ENCODE results near the gene EIF4A3. TPM values are rescaled to one million over a fixed set of nuclear protein-coding genes. Genes with fewer than 3 reads are reported as not detected.

Gene EIF4A3
- total RNA-seq, 4 donors from 2014 or later, result 31.0 to 61.0 (median 39.8) TPM

DNA sequence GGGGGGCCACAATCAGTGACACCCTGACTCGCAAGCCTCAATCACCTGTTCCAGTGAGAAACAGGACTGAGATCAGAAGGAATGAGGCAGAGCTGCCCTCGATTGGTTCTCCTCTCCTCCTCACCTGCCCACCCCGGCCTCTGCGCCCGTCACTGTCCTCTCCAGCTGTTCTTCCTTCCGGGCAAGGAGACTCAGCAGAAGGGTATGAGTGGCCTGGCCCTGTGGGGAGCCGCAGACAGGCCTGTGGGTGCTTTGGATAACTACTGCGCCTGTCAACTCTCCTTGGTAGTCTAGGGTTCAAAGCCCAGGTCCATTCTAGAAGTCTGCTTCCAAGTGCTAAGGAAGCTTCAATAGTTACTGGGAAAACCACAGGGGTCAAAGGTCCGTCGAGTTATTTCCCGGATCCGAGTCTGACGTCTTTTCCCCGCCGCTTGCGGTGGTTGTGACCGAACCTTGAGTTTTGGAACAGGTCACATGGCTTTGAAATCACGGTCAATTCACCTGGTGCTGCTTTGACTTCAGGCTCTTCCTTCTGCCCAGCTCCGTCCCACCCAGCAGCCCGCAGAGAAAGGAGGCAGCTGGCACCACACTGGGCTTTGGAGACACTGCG, 31.2 kb upstream of the EIF4A3 start:
- no peak for TF ChIP-seq POLR2A (IDR thresholded peaks at IDR 0.05; ENCODE audit: low read depth)
- TF ChIP-seq POLR2AphosphoS5 (IDR thresholded peaks at IDR 0.05), result no peak
- TF ChIP-seq, protein P1, sequence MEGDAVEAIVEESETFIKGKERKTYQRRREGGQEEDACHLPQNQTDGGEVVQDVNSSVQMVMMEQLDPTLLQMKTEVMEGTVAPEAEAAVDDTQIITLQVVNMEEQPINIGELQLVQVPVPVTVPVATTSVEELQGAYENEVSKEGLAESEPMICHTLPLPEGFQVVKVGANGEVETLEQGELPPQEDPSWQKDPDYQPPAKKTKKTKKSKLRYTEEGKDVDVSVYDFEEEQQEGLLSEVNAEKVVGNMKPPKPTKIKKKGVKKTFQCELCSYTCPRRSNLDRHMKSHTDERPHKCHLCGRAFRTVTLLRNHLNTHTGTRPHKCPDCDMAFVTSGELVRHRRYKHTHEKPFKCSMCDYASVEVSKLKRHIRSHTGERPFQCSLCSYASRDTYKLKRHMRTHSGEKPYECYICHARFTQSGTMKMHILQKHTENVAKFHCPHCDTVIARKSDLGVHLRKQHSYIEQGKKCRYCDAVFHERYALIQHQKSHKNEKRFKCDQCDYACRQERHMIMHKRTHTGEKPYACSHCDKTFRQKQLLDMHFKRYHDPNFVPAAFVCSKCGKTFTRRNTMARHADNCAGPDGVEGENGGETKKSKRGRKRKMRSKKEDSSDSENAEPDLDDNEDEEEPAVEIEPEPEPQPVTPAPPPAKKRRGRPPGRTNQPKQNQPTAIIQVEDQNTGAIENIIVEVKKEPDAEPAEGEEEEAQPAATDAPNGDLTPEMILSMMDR (IDR thresholded peaks at IDR 0.05), result no peak
- TF ChIP-seq EP300 (IDR thresholded peaks at IDR 0.05), result no peak
- intact Hi-C loops (cut with DNase I), result no loop called here
- 92% methylated on average over 21 of the region's 21 CpGs for WGBS
- H3K4me1 ChIP-seq, result peaks cover 0 to 5% (median 0%) of the 10 kb centered on the region in 4 donors
- no peak overlapping the region for H3K4me3 ChIP-seq
- H3K27ac ChIP-seq (replicated peaks in 1 of 4), result no peak overlapping the region
- no peaks in the 10 kb centered on the region for H3K9me3 ChIP-seq
- peaks cover 0 to 5% (median 0%) of the 10 kb centered on the region in 4 donors for H3K27me3 ChIP-seq
- no peak for DNase-seq (ENCODE audit: extremely low spot score)
- H3K36me3 ChIP-seq, result no peaks in the 10 kb centered on the region

DNA sequence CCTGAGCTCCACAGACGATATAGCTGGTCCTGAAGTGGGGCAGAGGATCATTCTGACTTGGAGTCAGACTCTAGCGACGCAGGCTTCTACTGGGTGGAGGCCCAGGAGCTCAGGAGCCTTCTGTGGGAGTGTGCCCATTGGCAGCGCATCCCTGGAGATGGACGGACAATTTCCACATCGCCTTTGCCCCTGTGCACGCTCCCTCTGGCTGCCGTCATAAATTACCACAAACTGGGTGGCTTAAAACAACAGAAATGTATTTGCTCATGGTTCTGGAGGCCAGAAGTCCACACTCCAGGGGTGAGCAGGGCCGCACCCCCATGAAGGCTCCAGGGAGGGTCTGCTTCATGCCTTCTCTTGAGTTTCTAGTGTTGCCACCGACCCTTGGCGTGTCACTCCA, 29.8 kb upstream of the EIF4A3 start:
- Histone ChIP-seq H3K4me1 (peaks cover 0 to 5% (median 0%) of the 10 kb centered on the region in 4 donors), H3K4me3 (no peak overlapping the region), H3K27ac (replicated peaks in 1 of 4) (no peak overlapping the region), H3K27me3 (peaks cover 0 to 6% (median 0%) of the 10 kb centered on the region in 4 donors), H3K36me3 (no peaks in the 10 kb centered on the region), H3K9me3 (no peaks in the 10 kb centered on the region)
- WGBS, result 93% methylated on average over 11 of the region's 11 CpGs
- no peak for DNase-seq (ENCODE audit: extremely low spot score)
- TF ChIP-seq, protein P1 (IDR thresholded peaks at IDR 0.05), result no peak
- TF ChIP-seq POLR2AphosphoS5 (IDR thresholded peaks at IDR 0.05), result no peak
- no peak for TF ChIP-seq EP300 (IDR thresholded peaks at IDR 0.05)
- no peak for TF ChIP-seq POLR2A (IDR thresholded peaks at IDR 0.05; ENCODE audit: low read depth)
- intact Hi-C loops (cut with DNase I), result no loop called here

DNA sequence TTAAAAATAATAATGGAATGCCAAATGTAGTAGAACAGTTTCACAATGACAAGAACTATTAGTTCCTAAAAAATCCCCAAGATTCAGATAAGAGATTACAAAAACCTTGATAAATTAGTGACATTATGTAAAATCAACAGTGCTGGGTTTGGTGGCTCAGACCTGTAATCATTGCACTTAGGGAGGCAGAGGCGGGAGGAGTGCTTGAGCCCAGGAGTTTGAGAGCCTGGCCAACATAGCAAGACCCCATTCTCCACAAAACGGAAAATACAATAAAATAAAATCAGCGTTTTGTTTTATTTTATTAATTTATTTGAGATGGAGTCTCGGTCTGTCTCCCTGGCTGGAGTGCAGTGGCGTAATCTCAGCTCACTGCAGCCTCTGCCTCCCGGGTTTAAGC, 27.0 kb upstream of the EIF4A3 start:
- peaks cover 0 to 11% (median 0%) of the 10 kb centered on the region in 4 donors for H3K27me3 ChIP-seq
- no peak overlapping the region for H3K27ac ChIP-seq (replicated peaks in 1 of 4)
- 88% methylated on average over 6 of the region's 6 CpGs for WGBS
- no peaks in the 10 kb centered on the region for H3K9me3 ChIP-seq
- no peaks in the 10 kb centered on the region for H3K36me3 ChIP-seq
- no peak overlapping the region for H3K4me3 ChIP-seq
- H3K4me1 ChIP-seq, result peaks cover 0 to 5% (median 0%) of the 10 kb centered on the region in 4 donors
- DNase-seq (ENCODE audit: extremely low spot score), result no peak
- intact Hi-C loops (cut with DNase I), result no loop called here
- TF ChIP-seq POLR2A (IDR thresholded peaks at IDR 0.05; ENCODE audit: low read depth) (no peak), EP300 (IDR thresholded peaks at IDR 0.05) (no peak), POLR2AphosphoS5 (IDR thresholded peaks at IDR 0.05) (no peak)
- TF ChIP-seq, protein P1 (IDR thresholded peaks at IDR 0.05), result no peak

DNA sequence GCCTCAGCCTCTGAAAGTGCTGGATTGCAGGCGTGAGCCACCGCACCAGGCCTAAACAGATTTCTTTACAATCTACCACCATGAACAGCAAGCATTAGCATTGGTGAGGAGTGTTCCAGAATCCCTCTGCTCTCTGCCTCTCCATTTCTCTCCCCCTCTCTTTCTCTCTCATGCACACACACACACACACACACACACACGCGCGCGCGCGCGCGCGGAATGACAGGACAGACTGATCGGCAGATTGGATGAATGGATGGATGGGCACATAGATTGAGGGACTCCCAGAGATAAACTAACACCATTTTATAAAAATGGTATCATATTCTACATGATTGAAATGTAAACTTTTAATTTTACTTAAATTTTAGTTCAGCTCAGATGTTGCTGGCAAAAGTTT, 26.2 kb upstream of the EIF4A3 start:
- Histone ChIP-seq H3K27ac (replicated peaks in 1 of 4) (no peak overlapping the region), H3K36me3 (no peaks in the 10 kb centered on the region), H3K9me3 (no peaks in the 10 kb centered on the region), H3K4me3 (no peak overlapping the region), H3K27me3 (peaks cover 0 to 11% (median 0%) of the 10 kb centered on the region in 4 donors), H3K4me1 (peaks cover 0 to 5% (median 0%) of the 10 kb centered on the region in 4 donors)
- WGBS, result 96% methylated on average over 12 of the region's 12 CpGs
- no peak for DNase-seq (ENCODE audit: extremely low spot score)
- TF ChIP-seq EP300 (IDR thresholded peaks at IDR 0.05) (no peak), POLR2A (IDR thresholded peaks at IDR 0.05; ENCODE audit: low read depth) (no peak), POLR2AphosphoS5 (IDR thresholded peaks at IDR 0.05) (no peak)
- TF ChIP-seq, protein P1 (IDR thresholded peaks at IDR 0.05), result no peak
- intact Hi-C loops (cut with DNase I), result no loop called here

DNA sequence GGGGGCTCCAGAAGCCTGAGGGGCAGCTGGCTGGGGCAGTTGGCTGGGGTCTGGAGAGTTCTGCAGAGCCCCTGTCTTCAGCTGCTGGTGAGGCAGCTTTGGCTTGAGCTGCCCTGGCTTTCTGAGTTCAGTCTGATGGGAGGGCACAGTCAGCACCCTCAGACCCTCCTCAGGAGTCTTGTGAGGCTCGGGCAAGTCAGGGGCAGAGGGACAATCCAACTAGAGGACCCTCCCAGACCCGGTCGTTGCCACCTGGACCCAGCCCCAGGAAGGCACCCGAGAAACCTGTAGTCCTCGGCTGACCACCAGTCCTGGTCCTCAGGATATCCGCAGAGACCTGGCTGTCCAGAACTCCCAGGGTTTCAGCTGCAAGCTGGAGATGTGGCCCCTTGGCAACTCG, 24.8 kb upstream of the EIF4A3 start:
- no peak for DNase-seq (ENCODE audit: extremely low spot score)
- intact Hi-C loops (cut with DNase I), result no loop called here
- Histone ChIP-seq H3K4me3 (no peak overlapping the region), H3K27me3 (peaks cover 0 to 11% (median 0%) of the 10 kb centered on the region in 4 donors), H3K27ac (replicated peaks in 1 of 4) (no peak overlapping the region), H3K4me1 (peaks cover 0 to 5% (median 0%) of the 10 kb centered on the region in 4 donors), H3K36me3 (no peaks in the 10 kb centered on the region), H3K9me3 (no peaks in the 10 kb centered on the region)
- WGBS, result 95% methylated on average over 4 of the region's 7 CpGs
- no peak for TF ChIP-seq POLR2A (IDR thresholded peaks at IDR 0.05; ENCODE audit: low read depth)
- TF ChIP-seq EP300 (IDR thresholded peaks at IDR 0.05), result no peak
- no peak for TF ChIP-seq POLR2AphosphoS5 (IDR thresholded peaks at IDR 0.05)
- TF ChIP-seq, protein P1 (IDR thresholded peaks at IDR 0.05), result no peak

Data from esophagus muscularis mucosa (tissue), 4 donors.